ENCODE results near the gene NLRP2B.
"Not testable (repeated sequence)": the region's sequence is repeated elsewhere in the genome, so short reads cannot be mapped to it uniquely, and the experiment has no call there.

Gene NLRP2B

DNA sequence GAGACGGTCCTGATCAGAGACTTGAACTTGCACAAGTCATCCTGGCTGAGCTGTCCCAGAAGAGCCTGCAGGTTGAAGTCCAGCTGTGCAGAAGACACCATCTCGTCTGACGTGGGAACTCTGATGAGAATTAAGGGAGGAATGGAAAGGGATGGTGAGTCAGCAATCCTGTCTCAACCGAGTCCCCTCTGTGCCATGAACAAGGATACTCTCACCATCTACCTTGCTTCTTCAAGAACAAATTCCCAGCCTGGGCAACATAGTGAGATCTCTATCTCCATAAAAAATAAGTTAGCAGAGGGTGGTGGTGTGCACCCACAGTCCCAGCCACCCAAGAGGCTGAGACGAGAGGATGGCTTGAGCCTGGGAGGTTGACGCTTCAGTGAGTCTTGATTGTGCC, at the start of gene NLRP2B:
Gene NLRP2B (minus strand): TSS at position 101 of the 400 bp plus-strand sequence.
- no peak for TF ChIP-seq CTCF (IDR thresholded peaks at IDR 0.05; ENCODE audit: extremely low read depth, missing control alignments)

GRCh38 chrX:57725995-57726394, 45.9 kb upstream of the NLRP2B start:
- DNase-seq (ENCODE audit: low spot score) = not testable (repeated sequence)

More for the DNA sequence above, at the start of gene NLRP2B:
- no peak for DNase-seq (ENCODE audit: low spot score)

- no peak for DNase-seq (ENCODE audit: low spot score)
- no peak for TF ChIP-seq CTCF (IDR thresholded peaks at IDR 0.05; ENCODE audit: extremely low read depth, missing control alignments)
Observed at GRCh38 chrX:57681341-57681740, 1.3 kb upstream of the NLRP2B start.

GRCh38 chrX:57678686-57679428, 1.2 kb downstream of the NLRP2B start:
- no peak for TF ChIP-seq CTCF (IDR thresholded peaks at IDR 0.05; ENCODE audit: extremely low read depth, missing control alignments)

GRCh38 chrX:57677132-57677858, 2.8 kb downstream of the NLRP2B start:
- TF ChIP-seq CTCF (IDR thresholded peaks at IDR 0.05; ENCODE audit: extremely low read depth, missing control alignments) = no peak
- DNase-seq (ENCODE audit: low spot score) = no peak

More at GRCh38 chrX:57678686-57679428, 1.2 kb downstream of the NLRP2B start:
- DNase-seq (ENCODE audit: low spot score) = no peak

DNA sequence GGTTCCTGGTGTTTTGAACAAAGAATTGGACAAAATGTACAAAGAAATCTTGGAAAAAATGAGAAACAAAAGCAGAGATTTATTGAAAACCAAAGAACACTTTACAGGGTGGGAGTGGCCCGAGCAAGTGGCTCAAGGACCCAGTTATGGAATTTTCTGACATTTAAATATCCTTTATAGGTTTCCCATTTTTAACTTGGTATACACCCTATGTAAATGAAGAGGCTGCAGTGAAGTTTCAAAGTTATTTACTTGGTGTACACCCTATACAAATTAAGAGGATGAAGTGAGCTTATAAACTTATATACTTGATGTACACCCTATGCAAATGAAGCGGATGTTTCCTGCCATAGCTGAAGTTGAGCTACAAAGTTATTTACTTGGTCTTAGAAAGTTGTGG, 4.7 kb downstream of the NLRP2B start:
- TF ChIP-seq CTCF (IDR thresholded peaks at IDR 0.05; ENCODE audit: extremely low read depth, missing control alignments) = no peak
- DNase-seq (ENCODE audit: low spot score) = no peak

DNA sequence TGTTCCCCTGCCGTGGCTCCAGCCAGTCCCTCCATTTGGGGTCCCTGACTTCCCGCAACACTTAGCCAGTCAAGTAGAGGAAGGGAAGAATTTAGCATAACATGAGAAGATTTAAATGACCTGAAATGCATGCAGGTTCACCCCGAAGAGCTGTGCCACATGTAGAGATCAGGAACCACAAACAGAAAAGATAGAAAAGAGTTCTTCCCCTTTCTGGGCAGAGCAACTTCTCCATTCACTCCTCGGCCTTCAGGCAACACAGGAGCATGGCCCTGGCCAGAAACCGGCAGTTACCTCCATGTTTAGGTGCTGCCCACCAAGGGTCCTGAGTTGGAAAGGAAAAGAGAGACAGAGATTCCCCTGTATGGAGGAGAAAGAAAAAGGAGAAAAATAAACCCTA, 5.2 kb downstream of the NLRP2B start:
- TF ChIP-seq CTCF (IDR thresholded peaks at IDR 0.05; ENCODE audit: extremely low read depth, missing control alignments) = no peak
- DNase-seq (ENCODE audit: low spot score) = no peak
